Kidney (tissue), 14 donors: ENCODE measurements around the gene SPHKAP. TPM values are rescaled to one million over a fixed set of nuclear protein-coding genes. Genes with fewer than 3 reads are reported as not detected.
A peak's percentile ranks its signal among the peaks of the same experiment; 100 is the strongest.

ENCODE experiments used
- DNase-seq, 5 donors: peaks; one replicate each; pipeline ENCODE4 v3.0.0-alpha.2; 2013 to 2020
- FAIRE-seq: peaks from 2 replicates; lab custom pipeline; 2012; peaks lifted over from hg19 to GRCh38; lab: Jason Lieb, UNC
- H3K27ac ChIP-seq, 2 donors: one replicate each; pipeline ENCODE4 v1.7.0; 2013; ENCODE audit warnings: low read depth in 2 of 2, low read length in 2 of 2, inconsistent platforms in 1 of 2
- H3K27me3 ChIP-seq: one replicate; pipeline ENCODE4 v1.7.1; 2013; ENCODE audit warnings: low read length, inconsistent platforms; ENCODE audit not compliant: control insufficient read depth, insufficient read depth
- H3K36me3 ChIP-seq, 3 donors: one replicate each; pipeline versions ENCODE4 v1.7.0 to v1.7.1; 2013; ENCODE audit warnings: low read length in 3 of 3, control low read depth in 1 of 3, inconsistent platforms in 1 of 3; ENCODE audit not compliant: insufficient read depth in 3 of 3, control insufficient read depth in 2 of 3
- H3K4me1 ChIP-seq, 3 donors: one replicate each; pipeline versions ENCODE4 v1.7.0 to v1.7.1; 2013; ENCODE audit warnings: low read length in 3 of 3, inconsistent platforms in 1 of 3, low read depth in 1 of 3; ENCODE audit not compliant: control insufficient read depth in 2 of 3, insufficient read depth in 2 of 3
- H3K4me3 ChIP-seq, 3 donors: one replicate each; pipeline versions ENCODE4 v1.7.0 to v1.8.1; 2013; ENCODE audit warnings: low read length in 3 of 3, control low read depth in 1 of 3, inconsistent platforms in 1 of 3
- H3K9ac ChIP-seq, 3 donors: one replicate each; pipeline versions ENCODE4 v1.7.0 to v1.7.1; 2013; ENCODE audit warnings: low read length in 3 of 3, control low read depth in 1 of 3, inconsistent platforms in 1 of 3
- H3K9me3 ChIP-seq, 3 donors: one replicate each; pipeline versions ENCODE4 v1.7.0 to v1.7.1; 2013; ENCODE audit warnings: low read length in 3 of 3, control low read depth in 1 of 3, inconsistent platforms in 1 of 3; ENCODE audit not compliant: control insufficient read depth in 2 of 3, insufficient read depth in 1 of 3
- CTCF ChIP-seq: IDR thresholded peaks from 3 replicates; pipeline ENCODE4 v1.5.1; 2012; ENCODE audit warnings: mild to moderate bottlenecking, moderate library complexity, borderline replicate concordance; ENCODE audit not compliant: insufficient read depth; ENCODE audit errors: extremely low read depth
- intact Hi-C: fragments of 100-400 bp; cut with DNase I; formaldehyde crosslinking; loops from one replicate; pipeline ENCODE4 v1.11.1; 2022
- polyA plus RNA-seq: library from polyadenylated mRNA; stranded (reverse); fragments of 350-450 nt; fragmentation: Illumina TruSeq; extraction: RNeasy Lipid Tissue Mini Kit (QIAGEN cat#74804); gene quantifications from one replicate; pipeline ENCODE4 v1.2.3, GENCODE V29; 2014; ENCODE audit warnings: low read depth, low replicate concordance; ENCODE audit not compliant: insufficient read depth
- total RNA-seq: library from RNA; stranded (reverse); fragmentation: NEBNext Ultra II Directional; extraction: Animal tissue kit (Norgen Biotek cat#: 25700); gene quantifications from one replicate; pipeline ENCODE4 v1.2.1, GENCODE V29; 2021
- donor health status: control.
- donor health status: control.
- donor health status: control.
- donor health status: control.
- donor health status: control.
- donor health status: DM: yes; HTN: yes; CAD: no.
- donor health status: Normal renal cell carcinoma (clear cell type).

SPHKAP gene
- total and polyA plus RNA-seq, 2 donors from 2014 or later = 0.03 TPM; not detected in 1

GRCh38 chr2:228105526-228106250 lies 75.8 kb downstream of the SPHKAP start:
- H3K27me3 ChIP-seq = no peaks in the 10 kb centered on the region
- H3K4me3 ChIP-seq = no peak overlapping the region
- no peak overlapping the region for H3K27ac ChIP-seq
- FAIRE-seq (no peak), DNase-seq (no peak)
- H3K36me3 ChIP-seq = no peaks in the 10 kb centered on the region
- intact Hi-C loops = no loop called here
- no peak for TF ChIP-seq CTCF
- no peaks in the 10 kb centered on the region for H3K4me1 ChIP-seq
- no peaks in the 10 kb centered on the region for H3K9me3 ChIP-seq
- H3K9ac ChIP-seq = no peak overlapping the region

- intact Hi-C loops = no loop called here
- TF ChIP-seq CTCF = no peak
- FAIRE-seq (peak; percentile 99), DNase-seq (no peak)
- H3K4me1 ChIP-seq = no peaks in the 10 kb centered on the region
- H3K9me3 ChIP-seq = peaks cover 0 to 1% (median 0%) of the 10 kb centered on the region in 3 donors
- H3K27ac ChIP-seq = no peak overlapping the region
- H3K27me3 ChIP-seq = no peaks in the 10 kb centered on the region
- no peak overlapping the region for H3K4me3 ChIP-seq
- no peak overlapping the region for H3K9ac ChIP-seq
- no peaks in the 10 kb centered on the region for H3K36me3 ChIP-seq
These were observed 77.3 kb downstream of the SPHKAP start for GRCh38 chr2:228104215-228104614.

DNA sequence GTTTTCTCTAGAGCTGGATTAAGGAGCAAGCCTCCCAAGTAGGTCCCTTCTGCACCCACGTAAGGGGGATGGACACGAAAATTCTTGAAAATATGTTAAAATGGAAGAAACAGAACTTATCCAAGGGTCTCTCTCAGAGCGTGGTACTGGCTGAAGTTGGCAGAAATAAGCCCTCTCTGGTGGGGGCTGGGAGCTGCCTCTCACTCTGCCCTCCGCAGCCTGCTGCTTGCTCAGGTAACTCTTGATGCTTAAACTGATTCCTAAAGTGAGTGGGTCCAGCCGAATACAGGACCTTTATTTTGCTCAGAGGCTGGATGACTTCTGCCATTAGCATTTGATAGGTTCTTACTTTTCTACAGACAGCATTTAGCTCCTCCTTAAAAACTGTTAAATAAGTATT lies 78.1 kb downstream of the SPHKAP start:
- intact Hi-C loops = no loop called here
- FAIRE-seq = no peak
- H3K27me3 ChIP-seq = no peaks in the 10 kb centered on the region
- no peak for DNase-seq
- H3K4me3 ChIP-seq = no peak overlapping the region
- no peaks in the 10 kb centered on the region for H3K36me3 ChIP-seq
- no peaks in the 10 kb centered on the region for H3K4me1 ChIP-seq
- no peak overlapping the region for H3K9ac ChIP-seq
- TF ChIP-seq CTCF = no peak
- H3K27ac ChIP-seq = no peak overlapping the region
- H3K9me3 ChIP-seq = peaks cover 0 to 4% (median 0%) of the 10 kb centered on the region in 3 donors
